Large intestine (tissue), 3 donors: ENCODE data around the gene DNAJB6. TPM values are rescaled to one million over a fixed set of nuclear protein-coding genes. Genes with fewer than 3 reads are reported as not detected.

ENCODE experiments used
- DNase-seq, 2 donors: peaks; one replicate each; pipeline versions ENCODE4 v3.0.0 to v3.0.0-alpha.2; 2013
- H3K27ac ChIP-seq: one replicate; pipeline ENCODE4 v1.5.1; 2013; ENCODE audit warnings: low read length
- H3K27me3 ChIP-seq: 2 replicates; pipeline ENCODE4 v1.6.1; 2013; ENCODE audit warnings: low read length; ENCODE audit not compliant: control insufficient read depth, insufficient read depth
- H3K36me3 ChIP-seq: 2 replicates; pipeline ENCODE4 v1.6.1; 2013; ENCODE audit warnings: low read length; ENCODE audit not compliant: control insufficient read depth, insufficient read depth
- H3K4me1 ChIP-seq: one replicate; pipeline ENCODE4 v1.6.1; 2013; ENCODE audit warnings: low read length; ENCODE audit not compliant: control insufficient read depth, insufficient read depth
- H3K4me3 ChIP-seq: one replicate; pipeline ENCODE4 v1.5.1; 2013; ENCODE audit warnings: low read length
- H3K9me3 ChIP-seq: one replicate; pipeline ENCODE4 v1.6.1; 2013; ENCODE audit warnings: mild to moderate bottlenecking, low read depth, low read length, moderate library complexity; ENCODE audit not compliant: control insufficient read depth
- WGBS: methylation state at CpG from one replicate; pipeline ENCODE4 v1.1.5; 2013; ENCODE audit warnings: low lambda C conversion rate; ENCODE audit not compliant: insufficient coverage; 5-methylcytosine and 5-hydroxymethylcytosine counted together
- polyA plus RNA-seq: library from polyadenylated mRNA; unstranded; fragments of 120-200 nt; gene quantifications from one replicate; pipeline ENCODE4 v1.2.1, GENCODE V29; 2013

Gene DNAJB6
- polyA plus RNA-seq, 1 donor, result 102 TPM

- no peak for DNase-seq
- H3K9me3 ChIP-seq, result no peaks in the 10 kb centered on the region
- H3K27ac ChIP-seq, result no peak overlapping the region
- WGBS, result no CpG with 5 or more reads among the region's 20 CpGs
- peaks cover 28% of the 10 kb centered on the region for H3K36me3 ChIP-seq
- H3K27me3 ChIP-seq, result no peaks in the 10 kb centered on the region
- no peak overlapping the region for H3K4me3 ChIP-seq
- peaks cover 2% of the 10 kb centered on the region for H3K4me1 ChIP-seq
These were observed 57.7 kb downstream of the DNAJB6 start for GRCh38 chr7:157394246-157395191.

- H3K27me3 ChIP-seq, result no peaks in the 10 kb centered on the region
- no peaks in the 10 kb centered on the region for H3K9me3 ChIP-seq
- peaks cover 25% of the 10 kb centered on the region for H3K36me3 ChIP-seq
- no peak for DNase-seq
- H3K4me1 ChIP-seq, result peaks cover 2% of the 10 kb centered on the region
- no peak overlapping the region for H3K4me3 ChIP-seq
- 100% methylated on average over 1 of the region's 2 CpGs for WGBS
- H3K27ac ChIP-seq, result no peak overlapping the region
These were observed 58.4 kb downstream of the DNAJB6 start for GRCh38 chr7:157395206-157395605.

- no peak for DNase-seq
- Histone ChIP-seq H3K36me3 (peaks cover 21% of the 10 kb centered on the region), H3K27ac (no peak overlapping the region), H3K27me3 (no peaks in the 10 kb centered on the region), H3K4me3 (no peak overlapping the region), H3K9me3 (no peaks in the 10 kb centered on the region), H3K4me1 (peaks cover 2% of the 10 kb centered on the region)
- WGBS, result 97% methylated on average over 5 of the region's 20 CpGs
These were observed 59.7 kb downstream of the DNAJB6 start for GRCh38 chr7:157396316-157397035.

- Histone ChIP-seq H3K36me3 (peaks cover 22% of the 10 kb centered on the region), H3K4me1 (peaks cover 2% of the 10 kb centered on the region), H3K4me3 (no peak overlapping the region), H3K27me3 (no peaks in the 10 kb centered on the region), H3K9me3 (no peaks in the 10 kb centered on the region), H3K27ac (no peak overlapping the region)
- WGBS, result 100% methylated on average over 1 of the region's 31 CpGs
- DNase-seq, result peak in 1 of 2 donors; percentile 13
These were observed 60.4 kb downstream of the DNAJB6 start for GRCh38 chr7:157397036-157397720.

- H3K27ac ChIP-seq, result peak overlapping the region; percentile 29
- no peaks in the 10 kb centered on the region for H3K9me3 ChIP-seq
- WGBS, result no CpG with 5 or more reads among the region's 23 CpGs
- no peak overlapping the region for H3K4me3 ChIP-seq
- peaks cover 2% of the 10 kb centered on the region for H3K4me1 ChIP-seq
- peak; percentile 12 to 28 for DNase-seq
- no peaks in the 10 kb centered on the region for H3K27me3 ChIP-seq
- H3K36me3 ChIP-seq, result peaks cover 22% of the 10 kb centered on the region
These were observed 61.2 kb downstream of the DNAJB6 start for GRCh38 chr7:157397731-157398691.

GRCh38 chr7:157399086-157399687 lies 62.4 kb downstream of the DNAJB6 start:
- peaks cover 22% of the 10 kb centered on the region for H3K36me3 ChIP-seq

GRCh38 chr7:157400171-157400860 lies 63.5 kb downstream of the DNAJB6 start:
- DNase-seq, result no peak
- 100% methylated on average over 1 of the region's 38 CpGs for WGBS
- peaks cover 22% of the 10 kb centered on the region for H3K36me3 ChIP-seq

More at GRCh38 chr7:157399086-157399687, 62.4 kb downstream of the DNAJB6 start:
- WGBS, result no CpG with 5 or more reads among the region's 19 CpGs
- DNase-seq, result no peak
- Histone ChIP-seq H3K27ac (no peak overlapping the region), H3K27me3 (no peaks in the 10 kb centered on the region), H3K4me3 (no peak overlapping the region), H3K4me1 (peaks cover 2% of the 10 kb centered on the region), H3K9me3 (no peaks in the 10 kb centered on the region)

GRCh38 chr7:157401567-157402387 lies 65.0 kb downstream of the DNAJB6 start:
- no CpG with 5 or more reads among the region's 29 CpGs for WGBS
- Histone ChIP-seq H3K4me1 (peaks cover 2% of the 10 kb centered on the region), H3K36me3 (peaks cover 24% of the 10 kb centered on the region), H3K4me3 (no peak overlapping the region), H3K27ac (no peak overlapping the region), H3K9me3 (peaks cover 1% of the 10 kb centered on the region), H3K27me3 (no peaks in the 10 kb centered on the region)
- no peak for DNase-seq

More at GRCh38 chr7:157400171-157400860, 63.5 kb downstream of the DNAJB6 start:
- H3K27me3 ChIP-seq, result no peaks in the 10 kb centered on the region
- no peak overlapping the region for H3K27ac ChIP-seq
- H3K4me3 ChIP-seq, result no peak overlapping the region
- H3K4me1 ChIP-seq, result peaks cover 2% of the 10 kb centered on the region
- H3K9me3 ChIP-seq, result no peaks in the 10 kb centered on the region
